Lower leg skin (tissue), 4 donors: Measurements from ENCODE around the gene GPRC5D. TPM values are rescaled to one million over a fixed set of nuclear protein-coding genes. Genes with fewer than 3 reads are reported as not detected.

Experiments used
- DNase-seq, 2 donors: peaks; one replicate each; pipeline ENCODE4 v3.0.0-alpha.2; 2019; ENCODE audit warnings: low spot score in 2 of 2
- H3K4me3 ChIP-seq: fragments of 200-600 bp; sonication (generic); 2 replicates; pipeline ENCODE4 v1.5.1; 2017; ENCODE audit warnings: mild to moderate bottlenecking, low read depth; ENCODE audit not compliant: poor library complexity, severe bottlenecking
- POLR2A ChIP-seq, 2 donors: fragments of 450-650 bp; IDR thresholded peaks; one replicate each; pipeline ENCODE4 v1.6.1; 2016 to 2017; ENCODE audit warnings: antibody characterized with exemption in 2 of 2, mild to moderate bottlenecking in 1 of 2, moderate library complexity in 1 of 2
- WGBS, 2 donors: methylation state at CpG; one replicate each; pipeline ENCODE4 v1.1.5; 2018; 5-methylcytosine and 5-hydroxymethylcytosine counted together
- intact Hi-C: fragments of 100-400 bp; cut with DNase I; formaldehyde crosslinking; loops from one replicate; pipeline ENCODE4 v1.15.0; 2023; ENCODE audit warnings: low total_unique reads
- total RNA-seq, 4 donors: library from RNA; depleted of rRNA; stranded (reverse); fragments of >200 nt; gene quantifications; one replicate each; pipeline ENCODE4 v1.1.0, GENCODE V29; 2016
- TF ChIP-seq, protein P1 (sequence below), 3 donors: fragments of 450-650 bp; IDR thresholded peaks; one replicate each; pipeline ENCODE4 v1.5.1; 2016; ENCODE audit warnings: antibody characterized with exemption in 3 of 3, mild to moderate bottlenecking in 3 of 3, moderate library complexity in 2 of 3

Gene GPRC5D
- total RNA-seq, 4 donors from 2014 or later = 27.9 to 51.1 TPM; not detected in 2

DNA sequence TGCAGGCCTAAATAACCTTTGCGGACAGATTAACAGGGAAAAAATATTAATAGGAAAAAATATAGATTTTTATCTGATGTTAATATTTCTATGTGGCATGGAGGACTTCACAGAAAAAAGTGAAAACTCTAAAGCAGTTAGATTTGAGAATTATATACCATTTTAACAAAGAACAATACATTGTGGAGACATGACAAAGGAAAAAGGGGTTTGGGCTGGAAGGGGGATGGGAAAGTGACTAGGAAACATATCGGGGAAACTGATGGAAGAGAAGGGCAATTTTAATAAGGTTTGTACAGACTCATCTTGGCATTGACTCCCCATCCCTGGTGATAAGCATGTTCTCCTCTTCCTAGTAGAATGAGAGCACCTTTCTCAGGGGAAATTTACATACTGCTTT is 21.0 kb upstream of the GPRC5D start:
- H3K4me3 ChIP-seq = no peak overlapping the region
- intact Hi-C loops = loop anchor here (10.0 kb wide), 1 partner anchor 58 kb away; no protein-coding TSS in a partner anchor
- 98 to 99% methylated on average over 2 of the region's 2 CpGs for WGBS, 2 donors
- TF ChIP-seq POLR2A (IDR thresholded peaks at IDR 0.05) = no peak
- TF ChIP-seq, protein P1, sequence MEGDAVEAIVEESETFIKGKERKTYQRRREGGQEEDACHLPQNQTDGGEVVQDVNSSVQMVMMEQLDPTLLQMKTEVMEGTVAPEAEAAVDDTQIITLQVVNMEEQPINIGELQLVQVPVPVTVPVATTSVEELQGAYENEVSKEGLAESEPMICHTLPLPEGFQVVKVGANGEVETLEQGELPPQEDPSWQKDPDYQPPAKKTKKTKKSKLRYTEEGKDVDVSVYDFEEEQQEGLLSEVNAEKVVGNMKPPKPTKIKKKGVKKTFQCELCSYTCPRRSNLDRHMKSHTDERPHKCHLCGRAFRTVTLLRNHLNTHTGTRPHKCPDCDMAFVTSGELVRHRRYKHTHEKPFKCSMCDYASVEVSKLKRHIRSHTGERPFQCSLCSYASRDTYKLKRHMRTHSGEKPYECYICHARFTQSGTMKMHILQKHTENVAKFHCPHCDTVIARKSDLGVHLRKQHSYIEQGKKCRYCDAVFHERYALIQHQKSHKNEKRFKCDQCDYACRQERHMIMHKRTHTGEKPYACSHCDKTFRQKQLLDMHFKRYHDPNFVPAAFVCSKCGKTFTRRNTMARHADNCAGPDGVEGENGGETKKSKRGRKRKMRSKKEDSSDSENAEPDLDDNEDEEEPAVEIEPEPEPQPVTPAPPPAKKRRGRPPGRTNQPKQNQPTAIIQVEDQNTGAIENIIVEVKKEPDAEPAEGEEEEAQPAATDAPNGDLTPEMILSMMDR (IDR thresholded peaks at IDR 0.05) = no peak
- no peak for DNase-seq

DNA sequence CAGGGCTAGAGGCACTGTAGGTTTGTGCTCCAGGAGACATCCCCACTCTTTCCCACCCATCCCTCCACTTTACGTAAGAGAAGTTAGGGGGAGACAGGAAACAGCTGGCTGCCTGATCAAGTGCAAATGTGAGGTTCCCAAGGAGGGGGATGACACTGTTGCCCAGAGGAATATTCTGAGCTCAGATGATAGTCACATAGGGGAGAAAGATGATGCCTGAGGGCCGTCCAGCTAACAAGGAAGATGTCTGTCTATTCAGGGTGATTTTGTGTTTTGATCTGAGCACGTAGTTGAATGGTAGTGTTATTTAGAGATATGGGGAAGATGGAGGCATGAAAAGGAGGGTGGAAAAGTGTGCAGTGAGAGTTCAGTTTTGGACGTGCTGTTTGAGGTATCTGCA is 13.9 kb upstream of the GPRC5D start:
- intact Hi-C loops = no loop called here
- no peak for DNase-seq
- 78 to 80% methylated on average over 4 of the region's 4 CpGs for WGBS, 2 donors
- no peak for TF ChIP-seq POLR2A (IDR thresholded peaks at IDR 0.05)
- TF ChIP-seq, protein P1 (IDR thresholded peaks at IDR 0.05) = no peak
- no peak overlapping the region for H3K4me3 ChIP-seq

DNA sequence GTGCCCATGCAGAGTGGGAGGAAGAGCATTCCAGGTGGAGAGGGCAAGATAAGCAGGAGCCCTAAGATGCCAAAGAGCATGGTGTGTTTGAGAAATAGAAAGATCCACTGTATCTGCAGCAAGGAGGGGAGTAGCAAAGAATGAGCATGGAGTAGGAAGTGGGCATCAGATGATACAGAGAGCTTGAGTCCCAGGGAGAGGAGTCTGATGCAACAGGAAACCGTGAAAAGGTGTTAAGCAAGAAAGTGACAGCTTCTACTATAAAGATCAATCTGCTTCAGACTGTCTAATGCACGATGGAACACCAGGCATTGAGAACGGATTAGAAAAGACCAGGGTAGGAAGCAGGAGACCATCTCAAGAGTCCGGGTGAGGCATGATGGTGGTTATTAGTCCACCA is 12.3 kb upstream of the GPRC5D start:
- no peak for DNase-seq
- 91 to 93% methylated on average over 4 of the region's 4 CpGs for WGBS, 2 donors
- intact Hi-C loops = no loop called here
- TF ChIP-seq, protein P1 (IDR thresholded peaks at IDR 0.05) = no peak
- TF ChIP-seq POLR2A (IDR thresholded peaks at IDR 0.05) = no peak
- no peak overlapping the region for H3K4me3 ChIP-seq

DNA sequence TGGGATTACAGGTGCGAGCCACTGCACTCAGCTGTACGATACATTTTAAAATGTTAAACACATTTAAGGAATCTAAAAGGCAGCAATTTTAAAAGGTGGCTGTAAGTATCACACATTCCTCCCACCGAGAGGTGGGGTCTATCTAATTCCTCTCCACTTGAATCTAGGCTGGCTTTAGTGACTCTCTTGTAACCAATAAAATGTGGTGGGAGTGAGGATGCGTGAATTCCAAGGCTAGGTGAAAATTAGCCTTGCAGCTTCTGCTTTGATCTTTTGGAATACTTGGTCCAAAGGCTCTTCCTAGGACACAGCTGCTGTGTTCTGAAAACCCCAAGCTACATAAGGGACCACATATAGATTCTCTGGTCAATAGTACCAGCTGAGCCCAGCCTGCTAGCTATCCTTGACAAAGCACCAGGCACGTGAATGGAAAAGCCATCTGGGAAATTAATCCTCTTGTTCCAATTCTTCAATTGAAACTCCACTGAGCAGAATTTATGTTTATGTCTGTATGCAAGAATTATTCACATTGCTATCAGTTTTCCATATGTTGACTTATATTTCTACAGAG is 8.8 kb upstream of the GPRC5D start:
- no peak for DNase-seq
- WGBS, 2 donors = 79 to 91% methylated on average over 5 of the region's 5 CpGs

DNA sequence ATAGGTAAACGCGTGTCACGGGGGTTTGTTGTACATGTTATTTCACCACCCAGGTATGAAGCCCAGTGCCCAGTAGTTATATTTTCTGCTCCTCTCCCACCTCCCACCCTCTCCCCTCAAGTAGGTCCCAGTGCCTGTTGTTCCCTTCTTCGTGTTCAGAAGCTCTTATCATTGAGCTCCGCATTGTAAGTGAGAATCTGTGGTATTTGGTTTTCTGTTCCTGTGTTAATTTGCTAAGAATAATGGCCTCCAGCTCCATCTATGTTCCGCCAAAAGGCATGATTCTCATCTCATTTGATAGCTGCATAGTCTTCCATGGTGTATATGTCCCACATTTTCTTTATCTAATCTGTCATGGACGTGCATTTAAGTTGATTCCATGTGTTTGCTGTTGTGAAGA is 6.9 kb upstream of the GPRC5D start:
- H3K4me3 ChIP-seq = no peak overlapping the region
- TF ChIP-seq, protein P1 (IDR thresholded peaks at IDR 0.05) = no peak
- TF ChIP-seq POLR2A (IDR thresholded peaks at IDR 0.05) = no peak
- no peak for DNase-seq
- intact Hi-C loops = no loop called here
- 75 to 80% methylated on average over 7 of the region's 7 CpGs for WGBS, 2 donors

More for the DNA sequence above, 8.8 kb upstream of the GPRC5D start:
- TF ChIP-seq POLR2A (IDR thresholded peaks at IDR 0.05) = no peak
- TF ChIP-seq, protein P1 (IDR thresholded peaks at IDR 0.05) = no peak
- H3K4me3 ChIP-seq = no peak overlapping the region
- intact Hi-C loops = no loop called here
